Body of pancreas (tissue), 4 donors: ENCODE data around the gene PEPD.

Experiments used
- CTCF ChIP-seq, 7 experiments: fragments of 450-650 bp in 4 of 7; fragments of 200-600 bp in 3 of 7; sonication (generic) in 3 of 7; IDR thresholded peaks; one replicate each; pipeline ENCODE4 v1.5.1; 2016 to 2019; ENCODE audit warnings: antibody characterized with exemption in 7 of 7
- POLR2A ChIP-seq, 3 donors: fragments of 450-650 bp; IDR thresholded peaks; one replicate each; pipeline ENCODE4 v1.6.1; 2016; ENCODE audit warnings: antibody characterized with exemption in 3 of 3, mild to moderate bottlenecking in 2 of 3

DNA sequence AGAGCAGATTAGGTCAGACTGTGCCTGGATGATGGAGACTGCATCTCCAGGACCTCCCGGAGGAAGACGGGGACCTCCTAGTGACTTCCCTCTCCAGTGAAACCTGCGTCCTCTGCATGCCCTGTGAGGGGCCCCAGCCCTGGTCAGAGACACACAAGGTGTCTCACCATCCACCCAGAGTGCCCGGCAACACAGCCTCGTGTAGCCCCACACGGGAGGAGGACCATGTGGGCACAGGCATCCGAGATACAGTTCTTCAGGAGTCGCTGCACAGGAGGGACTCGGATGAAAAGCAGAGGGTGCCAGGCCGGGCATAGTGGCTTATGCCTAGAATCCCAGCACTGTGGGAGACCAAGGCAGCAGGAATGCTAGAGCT lies 64.8 kb downstream of the PEPD start:
- TF ChIP-seq POLR2A (IDR thresholded peaks at IDR 0.05) (no peak), CTCF (IDR thresholded peaks at IDR 0.05) (no peak)
